ENCODE measurements around the gene CLEC3B. TPM values are rescaled to one million over a fixed set of nuclear protein-coding genes. Genes with fewer than 3 reads are reported as not detected.

CLEC3B gene
- polyA plus RNA-seq, 4 donors: 2.9 to 103 (median 17.1) TPM

GRCh38 chr3:44988073-44988472 is 38.0 kb upstream of the CLEC3B start:
- Histone ChIP-seq H3K9me3 (ENCODE audit: control insufficient read depth in 2 of 2, insufficient read depth in 1 of 2, low read depth in 1 of 2, low read length in 1 of 2) (no peaks in the 10 kb centered on the region), H3K36me3 (ENCODE audit: control insufficient read depth in 3 of 3, insufficient read depth in 2 of 3, low read depth in 1 of 3, low read length in 3 of 3) (peaks cover 0 to 35% (median 6%) of the 10 kb centered on the region in 3 donors), H3K4me1 (ENCODE audit: control insufficient read depth in 3 of 3, insufficient read depth in 2 of 3, low read depth in 1 of 3, low read length in 2 of 3) (peaks cover 0 to 5% (median 3%) of the 10 kb centered on the region in 3 donors), H3K4me3 (ENCODE audit: low read depth in 1 of 3, low read length in 3 of 3) (no peak overlapping the region), H3K27ac (ENCODE audit: low read depth in 1 of 3, low read length in 2 of 3) (no peak overlapping the region), H3K27me3 (ENCODE audit: control insufficient read depth in 3 of 3, insufficient read depth in 3 of 3, low read length in 3 of 3) (no peaks in the 10 kb centered on the region)
- 92 to 100% (median 97%) methylated on average over 2 of the region's 2 CpGs for WGBS, 3 donors
- DNase-seq (no peak), FAIRE-seq (no peak)

GRCh38 chr3:44989141-44989540 is 37.0 kb upstream of the CLEC3B start:
- 95 to 98% (median 96%) methylated on average over 8 of the region's 8 CpGs for WGBS, 3 donors
- FAIRE-seq: no peak
- DNase-seq: no peak

GRCh38 chr3:44989636-44990373 is 36.3 kb upstream of the CLEC3B start:
- H3K36me3 ChIP-seq (ENCODE audit: control insufficient read depth in 3 of 3, insufficient read depth in 2 of 3, low read depth in 1 of 3, low read length in 3 of 3): peaks cover 0 to 38% (median 6%) of the 10 kb centered on the region in 3 donors
- 92 to 100% (median 100%) methylated on average over 1 of the region's 1 CpG for whole genome bisulfite sequencing, 3 donors
- H3K27me3 ChIP-seq (ENCODE audit: control insufficient read depth in 3 of 3, insufficient read depth in 3 of 3, low read length in 3 of 3): no peaks in the 10 kb centered on the region
- no peak overlapping the region for H3K27ac ChIP-seq (ENCODE audit: low read depth in 1 of 3, low read length in 2 of 3)
- H3K4me1 ChIP-seq (ENCODE audit: control insufficient read depth in 3 of 3, insufficient read depth in 2 of 3, low read depth in 1 of 3, low read length in 2 of 3): peaks cover 0 to 18% (median 11%) of the 10 kb centered on the region in 3 donors
- no peak for DNase-seq
- H3K4me3 ChIP-seq (ENCODE audit: low read depth in 1 of 3, low read length in 3 of 3): no peak overlapping the region
- H3K9me3 ChIP-seq (ENCODE audit: control insufficient read depth in 2 of 2, insufficient read depth in 1 of 2, low read depth in 1 of 2, low read length in 1 of 2): no peaks in the 10 kb centered on the region
- no peak for FAIRE-seq

More at GRCh38 chr3:44989141-44989540, 37.0 kb upstream of the CLEC3B start:
- Histone ChIP-seq H3K4me1 (ENCODE audit: control insufficient read depth in 3 of 3, insufficient read depth in 2 of 3, low read depth in 1 of 3, low read length in 2 of 3) (peaks cover 0 to 13% (median 7%) of the 10 kb centered on the region in 3 donors), H3K27me3 (ENCODE audit: control insufficient read depth in 3 of 3, insufficient read depth in 3 of 3, low read length in 3 of 3) (no peaks in the 10 kb centered on the region), H3K4me3 (ENCODE audit: low read depth in 1 of 3, low read length in 3 of 3) (no peak overlapping the region), H3K27ac (ENCODE audit: low read depth in 1 of 3, low read length in 2 of 3) (no peak overlapping the region), H3K36me3 (ENCODE audit: control insufficient read depth in 3 of 3, insufficient read depth in 2 of 3, low read depth in 1 of 3, low read length in 3 of 3) (peaks cover 0 to 38% (median 6%) of the 10 kb centered on the region in 3 donors), H3K9me3 (ENCODE audit: control insufficient read depth in 2 of 2, insufficient read depth in 1 of 2, low read depth in 1 of 2, low read length in 1 of 2) (no peaks in the 10 kb centered on the region)

GRCh38 chr3:44991326-44991725 is 34.8 kb upstream of the CLEC3B start:
- 81 to 100% (median 90%) methylated on average over 1 of the region's 1 CpG for WGBS, 3 donors
- DNase-seq: no peak
- peaks cover 0 to 36% (median 6%) of the 10 kb centered on the region in 3 donors for H3K36me3 ChIP-seq (ENCODE audit: control insufficient read depth in 3 of 3, insufficient read depth in 2 of 3, low read depth in 1 of 3, low read length in 3 of 3)
- no peaks in the 10 kb centered on the region for H3K9me3 ChIP-seq (ENCODE audit: control insufficient read depth in 2 of 2, insufficient read depth in 1 of 2, low read depth in 1 of 2, low read length in 1 of 2)
- H3K27me3 ChIP-seq (ENCODE audit: control insufficient read depth in 3 of 3, insufficient read depth in 3 of 3, low read length in 3 of 3): no peaks in the 10 kb centered on the region
- no peak for FAIRE-seq
- no peak overlapping the region for H3K27ac ChIP-seq (ENCODE audit: low read depth in 1 of 3, low read length in 2 of 3)
- H3K4me3 ChIP-seq (ENCODE audit: low read depth in 1 of 3, low read length in 3 of 3): no peak overlapping the region
- H3K4me1 ChIP-seq (ENCODE audit: control insufficient read depth in 3 of 3, insufficient read depth in 2 of 3, low read depth in 1 of 3, low read length in 2 of 3): peaks cover 2 to 34% (median 11%) of the 10 kb centered on the region in 3 donors

- no peak for FAIRE-seq
- no peak overlapping the region for H3K4me3 ChIP-seq (ENCODE audit: low read depth in 1 of 3, low read length in 3 of 3)
- H3K27me3 ChIP-seq (ENCODE audit: control insufficient read depth in 3 of 3, insufficient read depth in 3 of 3, low read length in 3 of 3): no peaks in the 10 kb centered on the region
- peaks cover 0 to 42% (median 6%) of the 10 kb centered on the region in 3 donors for H3K36me3 ChIP-seq (ENCODE audit: control insufficient read depth in 3 of 3, insufficient read depth in 2 of 3, low read depth in 1 of 3, low read length in 3 of 3)
- peak overlapping the region in 1 of 3 donors; percentile 43 for H3K27ac ChIP-seq (ENCODE audit: low read depth in 1 of 3, low read length in 2 of 3)
- H3K4me1 ChIP-seq (ENCODE audit: control insufficient read depth in 3 of 3, insufficient read depth in 2 of 3, low read depth in 1 of 3, low read length in 2 of 3): peaks cover 2 to 46% (median 11%) of the 10 kb centered on the region in 3 donors
- H3K9me3 ChIP-seq (ENCODE audit: control insufficient read depth in 2 of 2, insufficient read depth in 1 of 2, low read depth in 1 of 2, low read length in 1 of 2): no peaks in the 10 kb centered on the region
- WGBS, 3 donors: 67 to 85% (median 73%) methylated on average over 7 of the region's 7 CpGs
- DNase-seq: peak in 1 of 2 donors; percentile 39
Measured at GRCh38 chr3:44992555-44993470, 33.3 kb upstream of the CLEC3B start.

GRCh38 chr3:44993471-44994205 is 32.5 kb upstream of the CLEC3B start:
- Histone ChIP-seq H3K4me3 (ENCODE audit: low read depth in 1 of 3, low read length in 3 of 3) (no peak overlapping the region), H3K27ac (ENCODE audit: low read depth in 1 of 3, low read length in 2 of 3) (peak overlapping the region in 2 of 3 donors; percentile 6 to 43), H3K36me3 (ENCODE audit: control insufficient read depth in 3 of 3, insufficient read depth in 2 of 3, low read depth in 1 of 3, low read length in 3 of 3) (peaks cover 0 to 47% (median 6%) of the 10 kb centered on the region in 3 donors), H3K9me3 (ENCODE audit: control insufficient read depth in 2 of 2, insufficient read depth in 1 of 2, low read depth in 1 of 2, low read length in 1 of 2) (no peaks in the 10 kb centered on the region), H3K27me3 (ENCODE audit: control insufficient read depth in 3 of 3, insufficient read depth in 3 of 3, low read length in 3 of 3) (no peaks in the 10 kb centered on the region), H3K4me1 (ENCODE audit: control insufficient read depth in 3 of 3, insufficient read depth in 2 of 3, low read depth in 1 of 3, low read length in 2 of 3) (peaks cover 2 to 46% (median 11%) of the 10 kb centered on the region in 3 donors)
- DNase-seq (peak; percentile 16 to 29), FAIRE-seq (no peak)

GRCh38 chr3:44995142-44995770 is 30.8 kb upstream of the CLEC3B start:
- DNase-seq: peak in 1 of 2 donors; percentile 56
- Histone ChIP-seq H3K36me3 (ENCODE audit: control insufficient read depth in 3 of 3, insufficient read depth in 2 of 3, low read depth in 1 of 3, low read length in 3 of 3) (peaks cover 0 to 36% (median 4%) of the 10 kb centered on the region in 3 donors), H3K27ac (ENCODE audit: low read depth in 1 of 3, low read length in 2 of 3) (peak overlapping the region in 1 of 3 donors; percentile 86), H3K4me3 (ENCODE audit: low read depth in 1 of 3, low read length in 3 of 3) (no peak overlapping the region), H3K9me3 (ENCODE audit: control insufficient read depth in 2 of 2, insufficient read depth in 1 of 2, low read depth in 1 of 2, low read length in 1 of 2) (no peaks in the 10 kb centered on the region), H3K27me3 (ENCODE audit: control insufficient read depth in 3 of 3, insufficient read depth in 3 of 3, low read length in 3 of 3) (no peaks in the 10 kb centered on the region), H3K4me1 (ENCODE audit: control insufficient read depth in 3 of 3, insufficient read depth in 2 of 3, low read depth in 1 of 3, low read length in 2 of 3) (peaks cover 2 to 46% (median 11%) of the 10 kb centered on the region in 3 donors)
- WGBS, 3 donors: 52 to 69% (median 56%) methylated on average over 8 of the region's 8 CpGs
- FAIRE-seq: no peak

Measured in small intestine (tissue), 7 donors.